ENCODE measurements around the gene FGD3.

Gene FGD3

GRCh38 chr9:93008457-93008856 is 61.1 kb downstream of the FGD3 start:
- H3K9me2 ChIP-seq (replicated peaks; ENCODE audit: insufficient read depth, low read length), result no peaks in the 10 kb centered on the region
- H3K4me2 ChIP-seq (ENCODE audit: low read depth, low read length), result no peak overlapping the region
- no peak overlapping the region for H3K9ac ChIP-seq (ENCODE audit: low read length)
- no peaks in the 10 kb centered on the region for H3K36me3 ChIP-seq (replicated peaks; ENCODE audit: insufficient read depth, low read length)
- no peaks in the 10 kb centered on the region for H3F3A ChIP-seq (ENCODE audit: insufficient read depth, low read length)
- H3K4me3 ChIP-seq (ENCODE audit: low read length), result no peak overlapping the region
- H2AFZ ChIP-seq (ENCODE audit: low read length), result no peak overlapping the region
- H3K4me1 ChIP-seq (ENCODE audit: low read length), result no peaks in the 10 kb centered on the region
- no peaks in the 10 kb centered on the region for H3K79me2 ChIP-seq (ENCODE audit: low read length)
- H3K27ac ChIP-seq (ENCODE audit: low read length), result no peak overlapping the region
- no peaks in the 10 kb centered on the region for H4K20me1 ChIP-seq (ENCODE audit: insufficient read depth, low read length)
- no peak for DNase-seq
- no peak for TF ChIP-seq EZH2 (optimal IDR thresholded peaks at IDR 0.05; ENCODE audit: low read depth, low read length)
- no peak for TF ChIP-seq CTCF (IDR thresholded peaks at IDR 0.05; ENCODE audit: low read length)
- H3K9me3 ChIP-seq (replicated peaks; ENCODE audit: insufficient read depth, low read length), result no peaks in the 10 kb centered on the region
- H3K27me3 ChIP-seq (replicated peaks; ENCODE audit: insufficient read depth, low read length), result no peaks in the 10 kb centered on the region

- Histone ChIP-seq H3K9ac (ENCODE audit: low read length) (no peak overlapping the region), H2AFZ (ENCODE audit: low read length) (no peak overlapping the region), H3K4me2 (ENCODE audit: low read depth, low read length) (no peak overlapping the region), H3K27ac (ENCODE audit: low read length) (no peak overlapping the region), H4K20me1 (ENCODE audit: insufficient read depth, low read length) (no peaks in the 10 kb centered on the region), H3K79me2 (ENCODE audit: low read length) (no peaks in the 10 kb centered on the region), H3K27me3 (replicated peaks; ENCODE audit: insufficient read depth, low read length) (no peaks in the 10 kb centered on the region), H3K9me3 (replicated peaks; ENCODE audit: insufficient read depth, low read length) (no peaks in the 10 kb centered on the region), H3K9me2 (replicated peaks; ENCODE audit: insufficient read depth, low read length) (no peaks in the 10 kb centered on the region), H3F3A (ENCODE audit: insufficient read depth, low read length) (no peaks in the 10 kb centered on the region), H3K4me3 (ENCODE audit: low read length) (no peak overlapping the region), H3K36me3 (replicated peaks; ENCODE audit: insufficient read depth, low read length) (no peaks in the 10 kb centered on the region), H3K4me1 (ENCODE audit: low read length) (no peaks in the 10 kb centered on the region)
- no peak for TF ChIP-seq EZH2 (optimal IDR thresholded peaks at IDR 0.05; ENCODE audit: low read depth, low read length)
- no peak for TF ChIP-seq CTCF (IDR thresholded peaks at IDR 0.05; ENCODE audit: low read length)
- no peak for TF ChIP-seq EZH2phosphoT487 (IDR thresholded peaks at IDR 0.05; ENCODE audit: low read length)
- no peak for DNase-seq
Observed at GRCh38 chr9:93009337-93010015, 62.2 kb downstream of the FGD3 start.

DNA sequence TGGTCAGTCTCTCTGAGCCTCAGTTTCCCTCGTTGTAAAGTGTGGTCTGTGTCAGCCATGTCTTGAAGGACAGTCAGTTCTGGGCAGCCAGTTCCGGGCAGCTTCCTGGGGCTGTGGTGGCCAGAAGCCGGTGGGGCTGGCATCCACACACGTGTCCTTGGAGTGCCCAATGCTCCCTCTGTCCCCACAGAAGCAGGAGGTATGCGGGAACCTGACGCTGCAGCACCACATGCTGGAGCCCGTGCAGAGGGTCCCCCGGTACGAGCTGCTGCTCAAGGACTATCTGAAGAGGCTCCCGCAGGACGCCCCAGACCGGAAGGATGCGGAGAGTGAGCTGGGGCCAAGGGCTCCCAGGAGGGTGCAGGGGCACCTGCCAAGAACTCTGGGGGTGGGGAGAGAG is 62.7 kb downstream of the FGD3 start:
- H3K27me3 ChIP-seq (replicated peaks; ENCODE audit: insufficient read depth, low read length), result no peaks in the 10 kb centered on the region
- H2AFZ ChIP-seq (ENCODE audit: low read length), result no peak overlapping the region
- H3K9ac ChIP-seq (ENCODE audit: low read length), result no peak overlapping the region
- TF ChIP-seq CTCF (IDR thresholded peaks at IDR 0.05; ENCODE audit: low read length), result no peak
- TF ChIP-seq EZH2 (optimal IDR thresholded peaks at IDR 0.05; ENCODE audit: low read depth, low read length), result no peak
- no peak for TF ChIP-seq EZH2phosphoT487 (IDR thresholded peaks at IDR 0.05; ENCODE audit: low read length)
- no peaks in the 10 kb centered on the region for H3K9me2 ChIP-seq (replicated peaks; ENCODE audit: insufficient read depth, low read length)
- no peaks in the 10 kb centered on the region for H3F3A ChIP-seq (ENCODE audit: insufficient read depth, low read length)
- no peaks in the 10 kb centered on the region for H3K4me1 ChIP-seq (ENCODE audit: low read length)
- H4K20me1 ChIP-seq (ENCODE audit: insufficient read depth, low read length), result no peaks in the 10 kb centered on the region
- H3K36me3 ChIP-seq (replicated peaks; ENCODE audit: insufficient read depth, low read length), result no peaks in the 10 kb centered on the region
- no peak for DNase-seq
- H3K4me2 ChIP-seq (ENCODE audit: low read depth, low read length), result no peak overlapping the region
- no peak overlapping the region for H3K27ac ChIP-seq (ENCODE audit: low read length)
- no peaks in the 10 kb centered on the region for H3K79me2 ChIP-seq (ENCODE audit: low read length)
- H3K9me3 ChIP-seq (replicated peaks; ENCODE audit: insufficient read depth, low read length), result no peaks in the 10 kb centered on the region
- no peak overlapping the region for H3K4me3 ChIP-seq (ENCODE audit: low read length)
